Measurements from ENCODE around the gene RIMS3. TPM values are rescaled to one million over a fixed set of nuclear protein-coding genes. Genes with fewer than 3 reads are reported as not detected.

Gene RIMS3
- total RNA-seq, 6 donors from 2014 or later, result 2.7 to 9.9 (median 3.5) TPM

DNA sequence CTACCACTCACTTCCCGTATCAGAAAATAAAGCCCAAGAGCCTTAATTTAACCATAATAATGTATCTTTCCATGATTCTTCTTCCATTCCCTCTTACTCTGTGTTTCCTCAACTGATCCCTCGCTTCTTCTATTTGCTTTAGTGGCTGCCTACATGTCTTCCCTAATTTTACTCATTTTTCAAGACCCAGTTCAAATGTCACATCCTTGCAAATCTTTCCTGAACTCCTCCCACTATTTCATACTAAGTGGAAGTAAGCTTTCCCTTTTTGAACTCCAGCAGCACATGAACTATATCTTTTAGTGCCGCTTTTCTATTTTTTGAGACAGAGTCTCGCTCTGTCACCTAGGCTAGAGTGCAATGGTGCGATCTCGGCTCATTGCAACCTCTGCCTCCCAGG is 22.2 kb upstream of the RIMS3 start:
- 95 to 96% methylated on average over 6 of the region's 6 CpGs for WGBS, 2 donors
- DNase-seq (no peak), ATAC-seq (ENCODE audit: low FRiP score in 2 of 2) (no peak)
- Histone ChIP-seq H3K27me3 (no peaks in the 10 kb centered on the region), H3K27ac (no peak overlapping the region), H3K9me3 (no peaks in the 10 kb centered on the region), H3K4me3 (no peak overlapping the region), H3K4me1 (peaks cover 5 to 10% (median 8%) of the 10 kb centered on the region in 4 donors), H3K36me3 (peaks cover 0 to 10% (median 2%) of the 10 kb centered on the region in 4 donors)
- TF ChIP-seq POLR2AphosphoS5 (IDR thresholded peaks at IDR 0.05) (no peak), EP300 (IDR thresholded peaks at IDR 0.05) (no peak), POLR2A (IDR thresholded peaks at IDR 0.05) (no peak)
- TF ChIP-seq, protein P1, sequence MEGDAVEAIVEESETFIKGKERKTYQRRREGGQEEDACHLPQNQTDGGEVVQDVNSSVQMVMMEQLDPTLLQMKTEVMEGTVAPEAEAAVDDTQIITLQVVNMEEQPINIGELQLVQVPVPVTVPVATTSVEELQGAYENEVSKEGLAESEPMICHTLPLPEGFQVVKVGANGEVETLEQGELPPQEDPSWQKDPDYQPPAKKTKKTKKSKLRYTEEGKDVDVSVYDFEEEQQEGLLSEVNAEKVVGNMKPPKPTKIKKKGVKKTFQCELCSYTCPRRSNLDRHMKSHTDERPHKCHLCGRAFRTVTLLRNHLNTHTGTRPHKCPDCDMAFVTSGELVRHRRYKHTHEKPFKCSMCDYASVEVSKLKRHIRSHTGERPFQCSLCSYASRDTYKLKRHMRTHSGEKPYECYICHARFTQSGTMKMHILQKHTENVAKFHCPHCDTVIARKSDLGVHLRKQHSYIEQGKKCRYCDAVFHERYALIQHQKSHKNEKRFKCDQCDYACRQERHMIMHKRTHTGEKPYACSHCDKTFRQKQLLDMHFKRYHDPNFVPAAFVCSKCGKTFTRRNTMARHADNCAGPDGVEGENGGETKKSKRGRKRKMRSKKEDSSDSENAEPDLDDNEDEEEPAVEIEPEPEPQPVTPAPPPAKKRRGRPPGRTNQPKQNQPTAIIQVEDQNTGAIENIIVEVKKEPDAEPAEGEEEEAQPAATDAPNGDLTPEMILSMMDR (IDR thresholded peaks at IDR 0.05), result no peak

DNA sequence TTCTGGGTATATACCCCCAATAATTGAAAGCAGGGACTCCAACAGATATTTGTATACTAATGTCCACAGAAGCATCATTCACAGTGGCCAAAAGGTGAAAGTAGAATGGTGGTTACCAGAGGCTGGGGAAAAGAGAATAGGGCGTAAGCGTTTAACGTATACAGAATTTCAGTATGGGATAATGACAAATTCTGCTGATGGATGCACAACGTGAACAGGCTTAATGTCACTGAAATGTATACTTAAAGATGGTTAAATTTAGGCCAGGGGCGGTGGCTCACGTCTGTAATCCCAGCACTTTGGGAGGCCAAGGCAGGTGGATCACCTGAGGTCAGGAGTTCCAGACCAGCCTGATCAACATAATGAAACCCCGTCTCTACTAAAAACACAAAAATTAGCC is 21.6 kb upstream of the RIMS3 start:
- ATAC-seq (ENCODE audit: low FRiP score in 2 of 2), result no peak

DNA sequence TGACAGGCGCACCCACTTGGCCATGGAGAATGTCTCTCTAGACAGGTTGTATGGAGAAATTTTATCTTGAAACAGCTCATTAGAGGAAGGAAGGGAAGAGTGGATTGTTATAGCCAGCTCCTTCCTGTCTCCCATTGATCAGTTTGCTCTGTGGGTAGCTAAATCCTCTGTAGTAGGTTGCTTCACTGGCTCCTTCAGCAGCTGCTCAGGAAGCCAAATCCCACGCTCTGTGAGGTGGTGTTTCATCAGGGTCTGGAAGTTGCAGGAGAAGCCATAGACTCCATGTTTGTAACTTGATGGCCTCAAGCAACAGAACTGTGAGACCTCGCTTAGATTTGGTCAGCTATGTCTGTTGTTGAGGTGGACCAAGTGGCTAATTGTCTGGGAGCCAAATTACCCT is 19.2 kb upstream of the RIMS3 start:
- DNase-seq (no peak), ATAC-seq (ENCODE audit: low FRiP score in 2 of 2) (no peak)
- TF ChIP-seq EP300 (IDR thresholded peaks at IDR 0.05) (no peak), POLR2A (IDR thresholded peaks at IDR 0.05) (no peak), POLR2AphosphoS5 (IDR thresholded peaks at IDR 0.05) (no peak)
- TF ChIP-seq, protein P1 (IDR thresholded peaks at IDR 0.05), result no peak
- Histone ChIP-seq H3K9me3 (no peaks in the 10 kb centered on the region), H3K27me3 (no peaks in the 10 kb centered on the region), H3K27ac (no peak overlapping the region), H3K36me3 (peaks cover 0 to 10% (median 2%) of the 10 kb centered on the region in 4 donors), H3K4me1 (no peaks in the 10 kb centered on the region), H3K4me3 (no peak overlapping the region)
- WGBS, 2 donors, result 74 to 82% methylated on average over 3 of the region's 3 CpGs

More for the DNA sequence above, 21.6 kb upstream of the RIMS3 start:
- H3K27ac ChIP-seq, result no peak overlapping the region
- peaks cover 0 to 10% (median 2%) of the 10 kb centered on the region in 4 donors for H3K36me3 ChIP-seq
- peaks cover 0 to 6% (median 4%) of the 10 kb centered on the region in 4 donors for H3K4me1 ChIP-seq
- H3K4me3 ChIP-seq, result no peak overlapping the region
- H3K27me3 ChIP-seq, result no peaks in the 10 kb centered on the region
- TF ChIP-seq POLR2AphosphoS5 (IDR thresholded peaks at IDR 0.05) (no peak), POLR2A (IDR thresholded peaks at IDR 0.05) (no peak), EP300 (IDR thresholded peaks at IDR 0.05) (no peak)
- TF ChIP-seq, protein P1 (IDR thresholded peaks at IDR 0.05), result no peak
- no peak for DNase-seq
- no peaks in the 10 kb centered on the region for H3K9me3 ChIP-seq
- WGBS, 2 donors, result 94 to 96% methylated on average over 7 of the region's 7 CpGs

DNA sequence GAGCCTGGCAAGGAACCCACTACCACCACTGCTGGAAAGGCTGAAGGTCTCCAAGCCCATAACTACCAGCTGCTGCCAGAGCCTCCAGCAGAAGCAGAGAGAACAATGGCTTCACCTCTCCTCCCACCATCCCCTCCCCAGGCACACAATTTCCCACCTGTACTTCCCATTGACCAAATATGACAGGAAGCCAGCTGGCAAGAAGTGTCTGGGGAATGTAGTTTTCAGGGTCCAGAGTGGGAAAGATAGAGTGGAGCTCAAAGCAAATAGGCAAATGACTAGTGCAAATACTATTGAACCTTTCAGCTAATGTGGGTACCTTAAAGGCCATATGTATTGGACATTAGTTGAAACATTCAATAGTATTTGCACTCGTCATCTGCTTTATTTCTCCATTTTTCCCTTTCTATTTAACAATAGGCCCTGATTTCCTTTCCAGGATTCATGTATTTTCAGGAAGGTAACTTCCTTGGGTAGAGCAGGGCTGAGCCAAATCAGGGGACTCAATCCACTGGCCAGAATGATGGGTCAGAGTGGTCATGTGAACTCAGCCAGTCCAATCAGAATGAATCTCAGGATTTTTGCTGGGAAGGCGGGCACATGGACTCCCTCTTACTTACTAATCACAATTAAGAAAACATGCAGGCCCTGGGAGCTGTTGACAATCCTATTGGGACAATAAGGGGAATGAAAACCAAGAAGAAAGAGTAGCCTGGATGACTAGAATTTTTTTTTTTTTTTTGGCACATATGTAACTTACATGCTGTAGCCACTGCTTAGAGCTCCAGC is 13.9 kb upstream of the RIMS3 start:
- Histone ChIP-seq H3K36me3 (no peaks in the 10 kb centered on the region), H3K4me1 (peaks cover 0 to 4% (median 2%) of the 10 kb centered on the region in 4 donors), H3K9me3 (no peaks in the 10 kb centered on the region), H3K4me3 (no peak overlapping the region), H3K27me3 (no peaks in the 10 kb centered on the region), H3K27ac (no peak overlapping the region)
- no peak for DNase-seq
- ATAC-seq (ENCODE audit: low FRiP score in 2 of 2), result no peak
- 89 to 95% methylated on average over 2 of the region's 2 CpGs for WGBS, 2 donors
- TF ChIP-seq, protein P1 (IDR thresholded peaks at IDR 0.05), result no peak
- no peak for TF ChIP-seq EP300 (IDR thresholded peaks at IDR 0.05)
- TF ChIP-seq POLR2A (IDR thresholded peaks at IDR 0.05), result no peak
- TF ChIP-seq POLR2AphosphoS5 (IDR thresholded peaks at IDR 0.05), result no peak
